Right lobe of liver (tissue), 4 donors: Measurements from ENCODE around the gene PPP1R36.

Experiments
- CTCF ChIP-seq, 4 donors: fragments of 200-600 bp in 3 of 4; fragments of 450-650 bp in 1 of 4; IDR thresholded peaks; one replicate each; pipeline versions ENCODE4 v1.5.1 to v1.8.0; 2016 to 2022; ENCODE audit warnings: antibody characterized with exemption in 4 of 4, mild to moderate bottlenecking in 2 of 4
- POLR2A ChIP-seq: fragments of 450-650 bp; IDR thresholded peaks from one replicate; pipeline ENCODE4 v1.6.1; 2017; ENCODE audit warnings: antibody characterized with exemption, mild to moderate bottlenecking
- donor health status: DM: no; HTN: no; CAD: no.
- donor health status: DM: no; HTN: no; CAD: no.
- donor health status: DM: no; HTN: yes; CAD: no.

GRCh38 chr14:64515053-64515452 lies 34.7 kb upstream of the PPP1R36 start:
- TF ChIP-seq CTCF (IDR thresholded peaks at IDR 0.05): no peak
- TF ChIP-seq POLR2A: no peak
